KMS-11 (cell line): ENCODE data around the gene SGSM1.

Experiments used
- H2AFZ ChIP-seq: fragments of 200-600 bp; sonication (generic); 2 replicates; pipeline ENCODE4 v1.6.1; 2016; ENCODE audit warnings: antibody characterized with exemption, mixed run types, low read depth
- H3K27ac ChIP-seq: fragments of 200-600 bp; sonication (generic); 2 replicates; pipeline ENCODE4 v1.6.1; 2016; ENCODE audit warnings: mild to moderate bottlenecking, mixed run types
- H3K27me3 ChIP-seq: fragments of 200-600 bp; sonication (generic); 2 replicates; pipeline ENCODE4 v1.6.1; 2017; ENCODE audit warnings: mild to moderate bottlenecking, low read depth, mixed run types, moderate library complexity; ENCODE audit not compliant: insufficient read depth
- H3K36me3 ChIP-seq: fragments of 200-600 bp; sonication (generic); 2 replicates; pipeline ENCODE4 v1.6.1; 2017; ENCODE audit warnings: mild to moderate bottlenecking, mixed run types; ENCODE audit not compliant: insufficient read depth
- H3K4me1 ChIP-seq: fragments of 200-600 bp; sonication (generic); 2 replicates; pipeline ENCODE4 v1.6.1; 2016; ENCODE audit warnings: mild to moderate bottlenecking, low read depth, mixed run types; ENCODE audit not compliant: poor library complexity, severe bottlenecking
- H3K4me2 ChIP-seq: fragments of 200-600 bp; sonication (generic); 2 replicates; pipeline ENCODE4 v1.7.0; 2016; ENCODE audit warnings: mild to moderate bottlenecking, mixed run types
- H3K4me3 ChIP-seq: fragments of 200-600 bp; sonication (generic); IDR thresholded peaks from 2 replicates; pipeline ENCODE4 v1.6.1; 2017; ENCODE audit warnings: low read depth, low read length, mixed read lengths; ENCODE audit not compliant: insufficient read depth
- H3K79me2 ChIP-seq: fragments of 200-600 bp; sonication (generic); 2 replicates; pipeline ENCODE4 v1.6.1; 2016; ENCODE audit warnings: low read depth, mixed run types; ENCODE audit not compliant: insufficient read depth
- H3K9ac ChIP-seq: fragments of 200-600 bp; sonication (generic); 2 replicates; pipeline ENCODE4 v1.6.1; 2016; ENCODE audit warnings: mild to moderate bottlenecking, mixed run types
- H4K20me1 ChIP-seq: fragments of 200-600 bp; sonication (generic); 2 replicates; pipeline ENCODE4 v1.6.1; 2016; ENCODE audit warnings: mild to moderate bottlenecking, mixed run types; ENCODE audit not compliant: insufficient read depth
- TF ChIP-seq, protein P1 (sequence below): fragments of 200-600 bp; sonication (generic); conservative IDR thresholded peaks from 2 replicates; pipeline ENCODE4 v1.6.1; 2017; ENCODE audit warnings: low read depth, mild to moderate bottlenecking, antibody characterized with exemption, low read length, moderate library complexity, mixed read lengths

SGSM1 gene

DNA sequence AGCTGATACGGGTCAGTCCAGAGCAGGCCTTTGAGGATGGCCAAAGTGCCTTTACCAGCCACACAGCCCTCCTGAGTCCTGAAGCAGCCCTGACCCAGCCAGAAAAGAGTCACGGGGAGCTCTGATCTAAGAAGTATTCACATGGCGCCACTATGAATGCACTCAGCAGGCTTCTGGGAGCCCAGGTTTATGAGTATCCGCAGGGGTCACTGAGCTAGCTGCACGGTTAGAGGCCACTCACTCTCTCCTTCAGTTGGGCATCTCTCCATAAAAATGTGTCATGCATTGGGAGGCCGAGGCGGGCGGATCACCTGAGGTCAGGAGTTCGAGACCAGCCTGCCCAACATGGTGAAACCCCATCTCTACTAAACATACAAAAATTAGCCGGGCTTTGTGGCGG lies 156.8 kb downstream of the SGSM1 start:
- Histone ChIP-seq H3K4me2 (no peak overlapping the region), H3K4me3 (no peak overlapping the region), H3K27me3 (no peaks in the 10 kb centered on the region), H3K4me1 (no peaks in the 10 kb centered on the region), H3K79me2 (no peaks in the 10 kb centered on the region), H3K36me3 (no peaks in the 10 kb centered on the region), H3K9ac (no peak overlapping the region), H3K27ac (no peak overlapping the region), H4K20me1 (no peaks in the 10 kb centered on the region), H2AFZ (no peak overlapping the region)
- TF ChIP-seq, protein P1, sequence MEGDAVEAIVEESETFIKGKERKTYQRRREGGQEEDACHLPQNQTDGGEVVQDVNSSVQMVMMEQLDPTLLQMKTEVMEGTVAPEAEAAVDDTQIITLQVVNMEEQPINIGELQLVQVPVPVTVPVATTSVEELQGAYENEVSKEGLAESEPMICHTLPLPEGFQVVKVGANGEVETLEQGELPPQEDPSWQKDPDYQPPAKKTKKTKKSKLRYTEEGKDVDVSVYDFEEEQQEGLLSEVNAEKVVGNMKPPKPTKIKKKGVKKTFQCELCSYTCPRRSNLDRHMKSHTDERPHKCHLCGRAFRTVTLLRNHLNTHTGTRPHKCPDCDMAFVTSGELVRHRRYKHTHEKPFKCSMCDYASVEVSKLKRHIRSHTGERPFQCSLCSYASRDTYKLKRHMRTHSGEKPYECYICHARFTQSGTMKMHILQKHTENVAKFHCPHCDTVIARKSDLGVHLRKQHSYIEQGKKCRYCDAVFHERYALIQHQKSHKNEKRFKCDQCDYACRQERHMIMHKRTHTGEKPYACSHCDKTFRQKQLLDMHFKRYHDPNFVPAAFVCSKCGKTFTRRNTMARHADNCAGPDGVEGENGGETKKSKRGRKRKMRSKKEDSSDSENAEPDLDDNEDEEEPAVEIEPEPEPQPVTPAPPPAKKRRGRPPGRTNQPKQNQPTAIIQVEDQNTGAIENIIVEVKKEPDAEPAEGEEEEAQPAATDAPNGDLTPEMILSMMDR = no peak

DNA sequence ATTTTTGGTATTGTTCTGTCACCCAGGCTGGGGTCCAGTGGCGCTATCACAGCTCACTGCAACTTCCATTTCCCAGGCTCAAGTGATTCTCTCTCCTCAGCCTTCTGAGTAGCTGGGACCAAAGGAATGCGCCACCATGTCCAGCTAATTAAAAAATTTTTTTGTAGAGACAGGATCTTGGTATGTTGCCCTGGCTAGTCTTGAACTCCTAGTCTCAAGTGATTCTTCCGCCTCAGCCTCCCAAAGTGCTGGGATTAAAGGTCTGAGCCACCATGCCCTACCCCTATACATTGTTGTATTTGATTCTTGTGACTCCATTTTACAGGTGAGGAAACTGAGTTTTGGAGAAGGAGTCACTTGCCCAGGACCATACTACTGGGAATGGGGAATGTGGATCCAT lies 158.4 kb downstream of the SGSM1 start:
- H3K36me3 ChIP-seq = no peaks in the 10 kb centered on the region
- no peak overlapping the region for H3K4me2 ChIP-seq
- TF ChIP-seq, protein P1 = no peak
- no peaks in the 10 kb centered on the region for H3K4me1 ChIP-seq
- H3K27me3 ChIP-seq = no peaks in the 10 kb centered on the region
- no peak overlapping the region for H3K27ac ChIP-seq
- no peak overlapping the region for H2AFZ ChIP-seq
- H3K4me3 ChIP-seq = no peak overlapping the region
- H3K9ac ChIP-seq = no peak overlapping the region
- H4K20me1 ChIP-seq = no peaks in the 10 kb centered on the region
- no peaks in the 10 kb centered on the region for H3K79me2 ChIP-seq

DNA sequence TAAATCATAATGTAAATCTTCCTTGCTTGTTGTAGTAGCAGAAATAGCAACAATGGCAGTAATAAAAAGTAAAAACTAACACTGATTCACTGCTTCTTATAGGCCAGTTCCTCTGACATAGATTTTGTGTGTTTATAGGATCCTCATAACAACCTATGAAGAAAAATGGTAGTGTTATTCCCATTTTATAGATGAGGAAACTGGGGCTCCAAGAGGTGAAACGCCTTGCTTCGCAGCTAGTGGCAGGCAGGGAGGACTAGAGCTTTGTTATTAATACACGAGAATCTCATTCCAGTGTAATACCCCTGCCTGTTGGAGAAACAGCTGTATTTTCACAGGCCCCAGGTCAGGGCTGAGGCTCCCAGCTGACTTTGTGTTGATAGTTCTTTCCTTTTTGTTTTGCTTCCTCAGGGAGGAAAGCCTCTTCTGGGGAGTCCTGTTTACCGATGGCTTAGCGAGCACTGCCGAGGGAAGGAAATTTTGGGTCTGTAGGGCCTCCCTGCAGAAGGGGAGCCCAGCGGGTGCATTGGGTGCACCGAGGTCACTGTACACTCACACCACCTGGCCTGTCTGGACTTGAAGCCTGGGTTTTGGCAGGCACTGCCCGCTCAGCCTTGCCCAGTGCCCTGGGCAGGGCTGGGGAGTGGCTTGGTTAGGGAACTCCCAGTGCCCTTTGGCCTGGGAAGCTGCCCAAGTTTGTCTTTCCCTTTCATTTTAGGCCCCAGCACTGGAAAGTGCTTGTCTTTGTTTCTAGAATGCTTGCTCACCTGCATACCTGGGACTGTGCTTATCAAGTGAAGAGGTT lies 160.0 kb downstream of the SGSM1 start:
- Histone ChIP-seq H3K4me1 (no peaks in the 10 kb centered on the region), H3K27me3 (no peaks in the 10 kb centered on the region), H3K27ac (no peak overlapping the region), H3K4me2 (no peak overlapping the region), H3K9ac (no peak overlapping the region), H4K20me1 (no peaks in the 10 kb centered on the region), H2AFZ (no peak overlapping the region), H3K4me3 (no peak overlapping the region), H3K36me3 (no peaks in the 10 kb centered on the region), H3K79me2 (no peaks in the 10 kb centered on the region)
- TF ChIP-seq, protein P1 = no peak

DNA sequence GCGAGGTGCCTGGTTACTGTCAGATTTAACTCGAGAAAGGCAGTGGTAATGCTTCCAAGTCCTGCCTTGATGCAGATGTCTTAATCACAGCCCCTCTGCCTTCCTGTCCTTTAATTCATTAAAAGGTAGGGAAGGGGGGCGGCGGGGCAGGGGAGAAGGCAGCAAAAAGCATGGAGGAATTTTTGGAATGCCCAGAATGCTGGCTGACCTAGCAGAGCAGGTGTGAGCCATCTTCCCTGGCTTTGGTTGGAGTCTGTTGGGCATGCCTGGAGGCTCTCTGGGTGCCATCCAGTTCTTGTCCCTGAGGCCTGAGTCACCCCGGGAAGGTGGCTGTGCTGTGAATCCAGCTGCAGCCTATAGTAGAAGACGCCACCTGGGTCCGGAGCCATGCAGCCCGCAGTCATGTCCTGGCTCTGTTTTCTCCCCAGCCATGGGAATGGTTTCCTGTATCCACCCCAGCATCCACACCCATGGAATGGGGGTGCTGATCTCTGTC lies 162.1 kb downstream of the SGSM1 start:
- H4K20me1 ChIP-seq = no peaks in the 10 kb centered on the region
- H3K9ac ChIP-seq = no peak overlapping the region
- no peak overlapping the region for H2AFZ ChIP-seq
- TF ChIP-seq, protein P1 = no peak
- no peak overlapping the region for H3K4me3 ChIP-seq
- H3K27ac ChIP-seq = no peak overlapping the region
- H3K4me1 ChIP-seq = no peaks in the 10 kb centered on the region
- H3K79me2 ChIP-seq = no peaks in the 10 kb centered on the region
- no peaks in the 10 kb centered on the region for H3K27me3 ChIP-seq
- H3K4me2 ChIP-seq = no peak overlapping the region
- no peaks in the 10 kb centered on the region for H3K36me3 ChIP-seq
